Measurements from ENCODE around the gene ESYT1.

Gene ESYT1

DNA sequence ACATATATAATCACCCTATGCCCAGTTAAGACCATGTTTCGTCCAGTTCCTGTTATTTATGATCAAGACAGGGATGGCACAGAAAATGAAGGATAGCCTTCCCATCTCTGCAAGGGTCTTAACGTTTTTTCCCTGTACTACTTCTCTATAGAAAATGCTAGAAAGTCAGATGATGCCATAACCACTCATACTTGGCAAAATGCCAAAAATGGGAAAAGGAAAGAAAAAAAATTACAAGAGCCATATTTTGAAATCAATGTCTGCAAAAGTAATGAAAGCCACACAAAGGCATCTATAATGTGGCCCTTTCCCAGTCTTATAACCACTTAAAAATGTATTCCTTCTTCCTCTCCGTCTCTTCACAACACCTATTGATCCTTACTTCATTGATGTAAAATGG, 22.5 kb downstream of the ESYT1 start (continued):
- 0 out of 2 replicates have a peak, but pooled peaks have one; percentile 58 for TF ChIP-seq PRDM1 (tag by site-specific recombination; IDR thresholded peaks at IDR 0.05)
- no peak for TF ChIP-seq ZNF48 (tag by site-specific recombination; IDR thresholded peaks at IDR 0.05)
- peak; percentile 84; the same call in 1 of the 2 replicates for TF ChIP-seq ZNF561 (tag by site-specific recombination; IDR thresholded peaks at IDR 0.05; ENCODE audit: borderline replicate concordance)
- no peak for TF ChIP-seq KLF1 (tag by site-specific recombination; IDR thresholded peaks at IDR 0.05)
- TF ChIP-seq, protein P1, sequence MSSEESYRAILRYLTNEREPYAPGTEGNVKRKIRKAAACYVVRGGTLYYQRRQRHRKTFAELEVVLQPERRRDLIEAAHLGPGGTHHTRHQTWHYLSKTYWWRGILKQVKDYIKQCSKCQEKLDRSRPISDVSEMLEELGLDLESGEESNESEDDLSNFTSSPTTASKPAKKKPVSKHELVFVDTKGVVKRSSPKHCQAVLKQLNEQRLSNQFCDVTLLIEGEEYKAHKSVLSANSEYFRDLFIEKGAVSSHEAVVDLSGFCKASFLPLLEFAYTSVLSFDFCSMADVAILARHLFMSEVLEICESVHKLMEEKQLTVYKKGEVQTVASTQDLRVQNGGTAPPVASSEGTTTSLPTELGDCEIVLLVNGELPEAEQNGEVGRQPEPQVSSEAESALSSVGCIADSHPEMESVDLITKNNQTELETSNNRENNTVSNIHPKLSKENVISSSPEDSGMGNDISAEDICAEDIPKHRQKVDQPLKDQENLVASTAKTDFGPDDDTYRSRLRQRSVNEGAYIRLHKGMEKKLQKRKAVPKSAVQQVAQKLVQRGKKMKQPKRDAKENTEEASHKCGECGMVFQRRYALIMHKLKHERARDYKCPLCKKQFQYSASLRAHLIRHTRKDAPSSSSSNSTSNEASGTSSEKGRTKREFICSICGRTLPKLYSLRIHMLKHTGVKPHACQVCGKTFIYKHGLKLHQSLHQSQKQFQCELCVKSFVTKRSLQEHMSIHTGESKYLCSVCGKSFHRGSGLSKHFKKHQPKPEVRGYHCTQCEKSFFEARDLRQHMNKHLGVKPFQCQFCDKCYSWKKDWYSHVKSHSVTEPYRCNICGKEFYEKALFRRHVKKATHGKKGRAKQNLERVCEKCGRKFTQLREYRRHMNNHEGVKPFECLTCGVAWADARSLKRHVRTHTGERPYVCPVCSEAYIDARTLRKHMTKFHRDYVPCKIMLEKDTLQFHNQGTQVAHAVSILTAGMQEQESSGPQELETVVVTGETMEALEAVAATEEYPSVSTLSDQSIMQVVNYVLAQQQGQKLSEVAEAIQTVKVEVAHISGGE (tag by site-specific recombination; conservative IDR thresholded peaks at IDR 0.05; ENCODE audit: low read depth), result no peak
- peak; percentile 86 for TF ChIP-seq ZNF37A (tag by site-specific recombination; IDR thresholded peaks at IDR 0.05)
- TF ChIP-seq ZNF112 (tag by site-specific recombination; IDR thresholded peaks at IDR 0.05), result no peak
- TF ChIP-seq ZNF777 (tag by site-specific recombination; IDR thresholded peaks at IDR 0.05; ENCODE audit: borderline replicate concordance), result no peak
- no peak for TF ChIP-seq ZNF692 (tag by site-specific recombination; IDR thresholded peaks at IDR 0.05)
- peak; percentile 82 for TF ChIP-seq ZNF510 (tag by site-specific recombination; IDR thresholded peaks at IDR 0.05; ENCODE audit: insufficient replicate concordance)
- no peak for TF ChIP-seq SALL2 (tag by site-specific recombination; IDR thresholded peaks at IDR 0.05; ENCODE audit: borderline replicate concordance)
- TF ChIP-seq, protein P2, sequence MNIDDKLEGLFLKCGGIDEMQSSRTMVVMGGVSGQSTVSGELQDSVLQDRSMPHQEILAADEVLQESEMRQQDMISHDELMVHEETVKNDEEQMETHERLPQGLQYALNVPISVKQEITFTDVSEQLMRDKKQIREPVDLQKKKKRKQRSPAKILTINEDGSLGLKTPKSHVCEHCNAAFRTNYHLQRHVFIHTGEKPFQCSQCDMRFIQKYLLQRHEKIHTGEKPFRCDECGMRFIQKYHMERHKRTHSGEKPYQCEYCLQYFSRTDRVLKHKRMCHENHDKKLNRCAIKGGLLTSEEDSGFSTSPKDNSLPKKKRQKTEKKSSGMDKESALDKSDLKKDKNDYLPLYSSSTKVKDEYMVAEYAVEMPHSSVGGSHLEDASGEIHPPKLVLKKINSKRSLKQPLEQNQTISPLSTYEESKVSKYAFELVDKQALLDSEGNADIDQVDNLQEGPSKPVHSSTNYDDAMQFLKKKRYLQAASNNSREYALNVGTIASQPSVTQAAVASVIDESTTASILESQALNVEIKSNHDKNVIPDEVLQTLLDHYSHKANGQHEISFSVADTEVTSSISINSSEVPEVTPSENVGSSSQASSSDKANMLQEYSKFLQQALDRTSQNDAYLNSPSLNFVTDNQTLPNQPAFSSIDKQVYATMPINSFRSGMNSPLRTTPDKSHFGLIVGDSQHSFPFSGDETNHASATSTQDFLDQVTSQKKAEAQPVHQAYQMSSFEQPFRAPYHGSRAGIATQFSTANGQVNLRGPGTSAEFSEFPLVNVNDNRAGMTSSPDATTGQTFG (tag by site-specific recombination; IDR thresholded peaks at IDR 0.05; ENCODE audit: borderline replicate concordance), result no peak
- TF ChIP-seq, protein P3, sequence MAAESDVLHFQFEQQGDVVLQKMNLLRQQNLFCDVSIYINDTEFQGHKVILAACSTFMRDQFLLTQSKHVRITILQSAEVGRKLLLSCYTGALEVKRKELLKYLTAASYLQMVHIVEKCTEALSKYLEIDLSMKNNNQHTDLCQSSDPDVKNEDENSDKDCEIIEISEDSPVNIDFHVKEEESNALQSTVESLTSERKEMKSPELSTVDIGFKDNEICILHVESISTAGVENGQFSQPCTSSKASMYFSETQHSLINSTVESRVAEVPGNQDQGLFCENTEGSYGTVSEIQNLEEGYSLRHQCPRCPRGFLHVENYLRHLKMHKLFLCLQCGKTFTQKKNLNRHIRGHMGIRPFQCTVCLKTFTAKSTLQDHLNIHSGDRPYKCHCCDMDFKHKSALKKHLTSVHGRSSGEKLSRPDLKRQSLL (tag by site-specific recombination; IDR thresholded peaks at IDR 0.05), result peak; percentile 42; the same call in 1 of the 2 replicates
- peak; percentile 96 for TF ChIP-seq ZNF660 (tag by site-specific recombination; IDR thresholded peaks at IDR 0.05)
- TF ChIP-seq ZSCAN23 (tag by site-specific recombination; IDR thresholded peaks at IDR 0.05), result no peak
- no peak for TF ChIP-seq ZNF791 (tag by site-specific recombination; IDR thresholded peaks at IDR 0.05)
- 0 out of 2 replicates have a peak, but pooled peaks have one; percentile 20 for TF ChIP-seq GLIS1 (tag by site-specific recombination; IDR thresholded peaks at IDR 0.05)
- peak; percentile 60 for TF ChIP-seq ZNF324 (tag by site-specific recombination; IDR thresholded peaks at IDR 0.05)
- TF ChIP-seq ZNF501 (tag by site-specific recombination; IDR thresholded peaks at IDR 0.05), result no peak
- TF ChIP-seq ZNF473 (tag by site-specific recombination; IDR thresholded peaks at IDR 0.05), result no peak
- no peak for TF ChIP-seq KLF9 (tag by site-specific recombination; IDR thresholded peaks at IDR 0.05; ENCODE audit: low read depth)
- TF ChIP-seq, protein P4, sequence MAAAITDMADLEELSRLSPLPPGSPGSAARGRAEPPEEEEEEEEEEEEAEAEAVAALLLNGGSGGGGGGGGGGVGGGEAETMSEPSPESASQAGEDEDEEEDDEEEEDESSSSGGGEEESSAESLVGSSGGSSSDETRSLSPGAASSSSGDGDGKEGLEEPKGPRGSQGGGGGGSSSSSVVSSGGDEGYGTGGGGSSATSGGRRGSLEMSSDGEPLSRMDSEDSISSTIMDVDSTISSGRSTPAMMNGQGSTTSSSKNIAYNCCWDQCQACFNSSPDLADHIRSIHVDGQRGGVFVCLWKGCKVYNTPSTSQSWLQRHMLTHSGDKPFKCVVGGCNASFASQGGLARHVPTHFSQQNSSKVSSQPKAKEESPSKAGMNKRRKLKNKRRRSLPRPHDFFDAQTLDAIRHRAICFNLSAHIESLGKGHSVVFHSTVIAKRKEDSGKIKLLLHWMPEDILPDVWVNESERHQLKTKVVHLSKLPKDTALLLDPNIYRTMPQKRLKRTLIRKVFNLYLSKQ (tag by site-specific recombination; IDR thresholded peaks at IDR 0.05; ENCODE audit: borderline replicate concordance), result no peak
- no peak for TF ChIP-seq ZNF529 (tag by site-specific recombination; IDR thresholded peaks at IDR 0.05; ENCODE audit: insufficient replicate concordance)
- no peak for TF ChIP-seq MZF1 (tag by site-specific recombination; IDR thresholded peaks at IDR 0.05; ENCODE audit: borderline replicate concordance)
- no peak for TF ChIP-seq TRIM28 (IDR thresholded peaks at IDR 0.05; ENCODE audit: borderline replicate concordance, low read length)
- no peak for TF ChIP-seq ZNF274 (IDR thresholded peaks at IDR 0.05; ENCODE audit: low read length)
- no peak for TF ChIP-seq ZNF274 (tag by site-specific recombination; IDR thresholded peaks at IDR 0.05; ENCODE audit: borderline replicate concordance)
- TF ChIP-seq ZNF677 (tag by site-specific recombination; IDR thresholded peaks at IDR 0.05), result peak; percentile 81
- no peak for TF ChIP-seq ZNF2 (tag by site-specific recombination; IDR thresholded peaks at IDR 0.05)
